Measurements from ENCODE around the gene DCLK2.

DNA sequence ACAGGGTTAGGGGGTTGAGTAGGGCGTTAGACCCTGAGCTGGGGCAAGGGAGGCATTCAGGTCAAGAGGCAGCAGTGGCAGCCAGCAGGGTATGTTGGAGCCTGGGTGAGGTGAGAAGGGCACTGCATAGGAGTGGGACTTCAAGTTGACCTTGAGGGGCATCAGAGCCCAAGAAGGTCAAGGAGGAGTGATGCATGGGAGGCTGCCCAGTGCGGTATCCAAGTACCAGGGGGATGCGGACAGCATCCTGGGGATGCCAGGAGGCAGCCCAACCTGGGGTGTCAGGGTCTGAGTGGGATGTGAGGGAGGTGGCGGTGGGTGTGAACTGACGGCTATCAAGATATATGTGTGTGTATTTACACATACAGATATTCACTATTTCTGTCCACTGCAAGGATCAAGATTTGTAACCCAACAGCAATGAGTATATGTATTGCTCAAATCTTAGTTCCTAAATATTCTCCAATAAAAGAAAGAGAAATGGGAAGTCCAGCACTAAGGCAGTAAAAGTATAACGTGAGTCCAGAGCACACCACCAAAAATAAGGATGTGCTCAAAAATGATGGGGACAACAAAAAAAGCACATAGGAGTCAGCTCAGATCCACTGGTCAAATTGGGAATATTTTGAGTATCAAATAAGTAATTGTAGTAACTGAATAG lies 9.8 kb upstream of the DCLK2 start:
- TF ChIP-seq POLR2A (IDR thresholded peaks at IDR 0.05) (no peak), EP300 (IDR thresholded peaks at IDR 0.05) (no peak)
- TF ChIP-seq, protein P1, sequence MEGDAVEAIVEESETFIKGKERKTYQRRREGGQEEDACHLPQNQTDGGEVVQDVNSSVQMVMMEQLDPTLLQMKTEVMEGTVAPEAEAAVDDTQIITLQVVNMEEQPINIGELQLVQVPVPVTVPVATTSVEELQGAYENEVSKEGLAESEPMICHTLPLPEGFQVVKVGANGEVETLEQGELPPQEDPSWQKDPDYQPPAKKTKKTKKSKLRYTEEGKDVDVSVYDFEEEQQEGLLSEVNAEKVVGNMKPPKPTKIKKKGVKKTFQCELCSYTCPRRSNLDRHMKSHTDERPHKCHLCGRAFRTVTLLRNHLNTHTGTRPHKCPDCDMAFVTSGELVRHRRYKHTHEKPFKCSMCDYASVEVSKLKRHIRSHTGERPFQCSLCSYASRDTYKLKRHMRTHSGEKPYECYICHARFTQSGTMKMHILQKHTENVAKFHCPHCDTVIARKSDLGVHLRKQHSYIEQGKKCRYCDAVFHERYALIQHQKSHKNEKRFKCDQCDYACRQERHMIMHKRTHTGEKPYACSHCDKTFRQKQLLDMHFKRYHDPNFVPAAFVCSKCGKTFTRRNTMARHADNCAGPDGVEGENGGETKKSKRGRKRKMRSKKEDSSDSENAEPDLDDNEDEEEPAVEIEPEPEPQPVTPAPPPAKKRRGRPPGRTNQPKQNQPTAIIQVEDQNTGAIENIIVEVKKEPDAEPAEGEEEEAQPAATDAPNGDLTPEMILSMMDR (IDR thresholded peaks at IDR 0.05) = no peak

All from ovary (tissue), 3 donors.